Measurements from ENCODE around the gene GPRASP3.
"Not testable (repeated sequence)": the region's sequence is repeated elsewhere in the genome, so short reads cannot be mapped to it uniquely, and the experiment has no call there.

The GPRASP3 gene, protein sequence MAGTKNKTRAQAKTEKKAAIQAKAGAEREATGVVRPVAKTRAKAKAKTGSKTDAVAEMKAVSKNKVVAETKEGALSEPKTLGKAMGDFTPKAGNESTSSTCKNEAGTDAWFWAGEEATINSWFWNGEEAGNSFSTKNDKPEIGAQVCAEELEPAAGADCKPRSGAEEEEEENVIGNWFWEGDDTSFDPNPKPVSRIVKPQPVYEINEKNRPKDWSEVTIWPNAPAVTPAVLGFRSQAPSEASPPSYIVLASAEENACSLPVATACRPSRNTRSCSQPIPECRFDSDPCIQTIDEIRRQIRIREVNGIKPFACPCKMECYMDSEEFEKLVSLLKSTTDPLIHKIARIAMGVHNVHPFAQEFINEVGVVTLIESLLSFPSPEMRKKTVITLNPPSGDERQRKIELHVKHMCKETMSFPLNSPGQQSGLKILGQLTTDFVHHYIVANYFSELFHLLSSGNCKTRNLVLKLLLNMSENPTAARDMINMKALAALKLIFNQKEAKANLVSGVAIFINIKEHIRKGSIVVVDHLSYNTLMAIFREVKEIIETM

DNA sequence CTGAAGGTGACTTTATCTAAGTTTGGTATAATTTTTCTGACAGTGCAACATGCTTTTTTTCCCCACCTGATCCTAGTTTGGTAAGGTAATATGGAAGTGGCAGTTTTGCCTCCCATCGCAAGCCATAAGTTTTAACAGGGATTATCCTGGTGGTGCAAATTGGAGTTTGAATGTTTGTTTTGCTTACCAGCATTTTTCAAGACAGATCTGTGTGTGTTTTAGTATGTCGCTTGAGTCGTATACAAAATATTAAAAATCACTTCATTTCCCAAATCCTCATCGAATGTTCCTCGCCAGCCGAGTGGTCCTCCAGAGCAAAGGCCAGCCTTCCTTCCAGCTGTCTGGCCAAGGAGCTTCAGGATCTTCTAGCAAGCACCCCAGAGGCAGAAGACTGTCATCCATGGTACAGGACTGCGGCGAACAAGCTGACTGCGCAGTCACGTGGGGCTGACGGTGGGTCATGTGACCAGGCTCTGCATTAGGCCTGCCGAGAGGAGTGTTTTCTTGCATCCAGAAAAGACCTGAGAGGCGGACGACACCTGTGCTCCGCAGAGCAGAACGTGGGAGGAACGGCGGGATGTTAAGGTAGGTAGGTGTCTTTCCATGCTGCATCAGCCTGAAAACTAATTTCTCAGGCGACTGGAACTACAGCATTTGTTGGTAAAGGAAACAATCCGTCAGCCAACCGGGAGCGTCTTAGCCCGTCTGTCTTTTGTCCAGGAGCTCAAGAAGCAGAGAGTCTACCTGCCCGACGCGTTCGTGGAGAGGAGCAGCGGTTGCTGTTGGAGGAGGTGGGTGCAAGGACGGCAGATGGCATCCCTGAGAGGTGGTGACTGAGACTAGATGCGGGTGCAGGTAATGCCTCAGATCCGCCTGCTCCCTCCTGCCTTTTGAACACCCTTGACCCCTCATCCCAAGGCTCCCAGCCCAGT is at the start of gene GPRASP3:
Gene GPRASP3, plus strand, starts transcription at position 507 of the 932 bp plus-strand sequence. CDS start 28,253 bp downstream, outside the sequence.
- no peak for DNase-seq

DNA sequence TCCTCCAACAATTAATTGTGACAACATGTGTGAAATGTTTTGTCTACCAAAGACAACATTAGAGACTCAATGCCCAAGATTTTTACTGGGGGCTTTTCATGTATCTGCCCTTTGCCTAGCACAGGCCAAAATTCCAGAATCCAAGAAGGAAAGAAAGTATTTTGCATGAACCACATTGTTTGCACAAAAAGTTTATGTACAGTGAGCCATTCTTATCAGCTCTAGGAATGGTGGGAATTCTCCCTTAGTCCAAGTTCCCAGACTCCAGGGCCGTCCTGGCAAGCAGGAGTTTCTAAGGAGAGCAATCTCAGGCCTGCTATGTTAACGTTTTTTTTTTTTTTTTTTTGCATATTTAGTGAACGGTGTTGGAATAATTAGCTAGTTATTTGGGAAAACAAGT is 47.7 kb upstream of the GPRASP3 start:
- DNase-seq, result no peak

DNA sequence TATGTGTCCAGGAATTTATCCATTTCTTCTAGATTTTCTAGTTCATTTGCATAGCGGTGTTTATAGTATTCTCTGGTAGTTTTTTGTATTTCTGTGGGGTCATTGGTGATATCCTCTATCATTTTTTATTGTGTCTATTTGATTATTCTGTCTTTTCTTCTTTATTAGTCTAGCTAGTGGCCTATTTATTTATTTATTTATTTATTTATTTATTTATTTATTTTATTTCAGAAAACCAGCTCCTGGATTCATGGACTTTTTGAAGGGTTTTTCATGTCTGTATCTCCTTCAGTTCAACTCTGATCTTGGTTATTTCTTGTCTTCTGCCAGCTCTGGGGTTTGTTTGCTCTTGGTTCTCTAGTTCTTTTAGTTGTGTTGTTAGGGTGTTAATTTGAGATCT is 43.1 kb upstream of the GPRASP3 start:
- DNase-seq, result not testable (repeated sequence)

DNA sequence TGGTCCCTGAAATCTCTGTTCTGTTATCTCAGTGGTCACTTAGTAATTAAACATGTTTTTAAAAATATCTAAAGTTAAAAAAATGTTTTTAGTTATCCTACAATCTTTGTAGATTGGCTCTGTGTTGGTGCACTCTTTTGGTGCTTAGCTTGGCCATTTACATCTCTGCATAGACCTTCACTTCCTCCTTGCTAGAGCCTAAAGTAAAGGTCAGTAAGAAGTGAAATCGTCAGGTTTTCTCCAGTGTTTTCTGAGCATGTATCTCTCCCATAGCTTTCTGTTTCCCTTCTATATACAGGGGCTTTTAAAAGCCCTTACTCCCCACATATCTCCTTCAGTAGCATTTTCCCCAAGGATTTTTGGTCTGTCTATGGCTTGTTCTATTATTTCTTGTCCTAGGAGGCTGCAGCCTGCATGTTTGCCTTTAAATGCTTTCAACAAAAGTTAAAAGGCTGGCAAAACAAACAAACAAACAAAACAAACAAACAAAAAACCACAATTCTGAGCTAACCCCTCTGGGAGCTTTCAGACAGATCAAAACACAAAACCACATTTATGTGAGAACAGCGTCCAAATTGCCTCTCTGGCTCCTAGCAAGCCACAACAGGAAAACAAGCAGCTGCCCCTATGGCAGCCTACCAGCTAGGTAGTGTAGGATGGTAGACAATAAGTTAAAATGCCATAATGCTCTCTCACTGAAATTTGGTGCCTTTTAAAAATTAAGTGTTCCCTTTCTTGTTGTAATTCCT is 35.6 kb upstream of the GPRASP3 start:
- DNase-seq, result no peak

DNA sequence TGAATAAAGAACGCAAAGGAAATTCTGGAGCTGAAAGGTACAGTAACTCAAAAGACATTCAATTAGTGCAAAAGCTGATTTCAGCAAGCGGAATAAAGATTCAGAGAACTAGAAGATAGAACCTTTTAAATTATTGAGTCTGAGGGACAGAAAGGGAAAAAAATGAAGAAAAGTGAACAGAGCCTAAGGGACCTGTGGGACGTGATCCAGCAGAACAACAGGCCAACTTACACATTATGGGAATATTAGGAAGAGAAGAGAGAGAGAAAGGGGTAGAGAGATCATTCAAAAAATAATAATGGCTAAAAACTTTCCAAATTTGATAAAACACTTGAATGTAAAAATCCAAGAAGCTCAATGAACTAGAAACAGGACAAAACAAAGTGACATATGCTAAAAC is 25.8 kb upstream of the GPRASP3 start:
- no peak for DNase-seq

DNA sequence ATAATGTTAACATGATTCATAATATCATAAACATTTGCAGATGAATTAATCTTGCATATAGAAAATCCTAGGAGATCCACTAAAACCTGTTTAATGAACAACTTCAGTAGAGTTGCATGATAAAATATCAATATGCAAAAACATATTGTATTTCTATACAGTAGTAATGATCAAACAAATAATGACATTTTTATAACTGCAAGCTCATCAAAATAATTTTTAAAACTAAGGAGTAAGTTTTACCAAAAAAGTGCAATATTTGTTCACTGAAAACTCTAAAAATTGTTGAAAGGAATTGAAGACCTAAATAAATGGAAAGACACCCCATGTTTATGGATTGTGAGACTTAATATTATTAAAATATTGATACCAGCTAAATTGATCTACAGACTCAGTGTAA is 24.2 kb upstream of the GPRASP3 start:
- DNase-seq, result no peak

DNA sequence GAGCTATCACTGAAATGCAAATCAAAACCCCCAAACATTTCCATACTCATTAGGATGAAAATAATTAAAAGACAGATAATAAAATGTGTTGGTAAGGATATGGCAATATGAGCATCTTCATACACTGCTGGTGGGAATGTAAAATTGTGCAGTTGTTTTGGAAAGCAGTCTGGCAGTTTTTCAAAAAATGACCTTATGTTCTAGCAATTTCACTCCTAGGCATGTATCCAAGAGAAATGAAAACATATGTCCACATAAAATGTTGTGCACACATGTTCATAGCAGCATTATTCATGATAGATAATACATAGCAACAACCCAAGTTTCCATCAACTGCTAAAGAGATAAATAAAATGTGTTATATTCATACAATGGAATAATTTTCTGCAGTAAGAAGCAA is 23.0 kb upstream of the GPRASP3 start:
- DNase-seq, result no peak

DNA sequence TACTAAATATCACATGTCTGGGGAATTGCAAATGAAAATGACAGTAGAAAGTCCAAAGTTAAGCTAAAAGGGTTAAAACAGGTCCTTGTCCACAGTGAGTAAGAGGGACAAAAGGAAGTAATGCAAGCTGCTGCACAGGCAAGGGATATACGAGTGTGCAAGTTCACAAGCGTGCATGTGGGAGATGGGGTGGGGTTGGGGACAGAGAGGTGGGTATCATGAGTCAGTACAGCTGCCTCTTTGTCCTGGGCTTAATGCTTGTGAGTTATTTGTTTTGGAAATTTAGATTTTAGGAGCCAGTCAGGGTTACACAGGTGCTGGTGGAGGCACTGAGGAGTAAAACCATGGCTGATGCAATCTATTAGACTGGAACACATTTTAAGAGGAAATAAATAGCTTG is 11.6 kb upstream of the GPRASP3 start:
- DNase-seq, result no peak

DNA sequence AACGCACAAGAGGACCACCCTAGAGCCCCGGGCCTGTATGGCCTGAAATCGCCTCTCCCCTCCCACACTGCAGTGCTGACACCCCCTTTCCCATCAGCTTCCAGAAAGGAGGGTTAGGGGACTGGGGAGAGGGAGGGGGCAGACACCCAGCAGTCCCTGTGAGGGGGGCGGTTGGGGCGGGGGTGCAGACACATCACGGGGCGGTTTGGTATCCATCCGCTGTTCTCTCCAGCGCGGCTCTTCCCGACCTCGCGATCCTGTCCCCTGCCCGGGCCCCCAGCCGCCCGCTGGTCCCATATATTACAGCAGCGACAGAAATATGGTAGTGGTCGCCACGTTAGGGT is 8.7 kb upstream of the GPRASP3 start:
- no peak for DNase-seq

DNA sequence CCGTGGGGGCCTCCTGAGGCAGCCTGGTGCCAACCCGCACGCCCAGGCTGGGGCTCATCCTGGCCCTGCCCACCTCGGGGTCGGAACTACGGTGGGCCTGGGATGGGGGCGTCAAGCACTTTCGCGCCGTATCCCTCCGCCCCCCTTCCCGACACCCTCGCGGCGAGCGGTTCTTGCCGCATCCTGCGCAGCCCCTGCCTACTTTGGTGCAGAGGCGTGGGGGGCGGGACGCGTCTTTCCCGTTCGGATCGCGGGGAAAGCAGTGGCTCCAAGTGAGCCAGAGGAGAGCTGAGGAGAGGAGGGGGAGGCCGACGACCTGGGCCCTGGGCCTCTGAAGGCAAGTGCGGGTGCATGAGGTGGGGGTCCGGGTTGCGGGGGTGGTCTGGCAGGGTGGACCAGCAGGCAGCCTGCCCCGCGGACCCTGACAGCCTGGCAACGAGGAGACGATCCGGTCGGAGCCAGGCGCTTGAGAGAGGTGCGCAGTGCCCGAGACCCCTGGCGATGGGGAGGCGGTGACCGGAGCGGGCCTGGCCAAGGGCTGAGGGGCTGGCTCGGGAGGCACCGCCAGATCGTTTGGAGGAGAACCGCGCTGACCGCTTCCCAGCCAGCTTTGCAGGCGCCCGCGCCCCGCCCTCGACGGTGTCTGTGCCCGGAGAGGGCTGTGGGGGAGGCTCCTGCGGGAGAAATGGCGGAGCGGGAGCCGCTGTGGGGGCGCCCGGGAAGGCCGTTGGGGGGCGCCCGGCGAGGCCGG is 8.2 kb upstream of the GPRASP3 start, which contains the start of gene GPRASP2:
Gene GPRASP2, plus strand, starts transcription at position 233 of the 751 bp plus-strand sequence. CDS start 2,422 bp downstream, outside the sequence.
- no peak for DNase-seq

DNA sequence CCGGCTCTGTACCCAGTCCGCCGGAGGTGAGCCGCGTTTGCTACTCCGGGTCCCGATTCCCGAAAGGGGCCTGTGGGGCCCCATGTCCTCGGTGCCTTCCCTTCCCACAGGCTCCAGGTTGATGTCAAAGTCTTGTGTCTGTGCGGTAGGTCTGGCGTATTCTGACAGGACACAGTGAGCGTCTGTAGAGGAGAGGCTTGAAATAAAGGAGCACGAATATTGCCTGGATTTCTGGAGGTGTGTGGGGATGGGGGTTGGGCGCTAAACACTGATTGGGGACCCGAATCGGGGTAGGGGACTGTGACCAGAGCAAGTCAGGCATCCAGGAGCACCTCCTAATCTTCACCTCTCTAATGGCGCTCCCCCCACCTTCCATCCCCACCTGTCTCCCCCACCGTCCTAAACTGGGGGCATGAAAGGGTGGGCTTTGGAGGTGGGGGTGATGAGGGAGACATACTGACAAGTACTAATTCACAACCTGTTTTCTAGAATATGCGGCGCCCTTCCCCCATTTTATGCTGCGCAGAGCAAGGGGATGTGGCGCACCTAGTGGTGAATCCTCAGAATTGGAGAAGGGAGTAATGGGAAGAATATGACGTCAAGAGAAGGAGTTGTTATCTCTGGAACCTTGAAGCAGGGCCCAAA is 7.4 kb upstream of the GPRASP3 start:
- no peak for DNase-seq

DNA sequence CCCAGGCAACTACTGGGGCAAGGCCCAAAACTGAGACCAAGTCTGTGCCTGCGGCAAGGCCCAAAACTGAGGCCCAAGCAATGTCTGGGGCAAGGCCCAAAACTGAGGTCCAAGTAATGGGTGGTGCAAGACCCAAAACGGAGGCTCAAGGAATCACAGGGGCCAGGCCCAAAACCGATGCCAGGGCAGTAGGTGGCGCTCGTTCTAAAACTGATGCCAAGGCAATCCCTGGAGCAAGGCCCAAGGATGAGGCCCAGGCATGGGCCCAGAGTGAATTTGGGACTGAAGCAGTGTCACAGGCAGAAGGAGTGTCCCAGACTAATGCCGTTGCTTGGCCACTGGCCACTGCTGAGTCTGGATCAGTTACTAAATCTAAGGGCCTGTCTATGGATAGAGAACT is 5.5 kb upstream of the GPRASP3 start:
- no peak for DNase-seq

DNA sequence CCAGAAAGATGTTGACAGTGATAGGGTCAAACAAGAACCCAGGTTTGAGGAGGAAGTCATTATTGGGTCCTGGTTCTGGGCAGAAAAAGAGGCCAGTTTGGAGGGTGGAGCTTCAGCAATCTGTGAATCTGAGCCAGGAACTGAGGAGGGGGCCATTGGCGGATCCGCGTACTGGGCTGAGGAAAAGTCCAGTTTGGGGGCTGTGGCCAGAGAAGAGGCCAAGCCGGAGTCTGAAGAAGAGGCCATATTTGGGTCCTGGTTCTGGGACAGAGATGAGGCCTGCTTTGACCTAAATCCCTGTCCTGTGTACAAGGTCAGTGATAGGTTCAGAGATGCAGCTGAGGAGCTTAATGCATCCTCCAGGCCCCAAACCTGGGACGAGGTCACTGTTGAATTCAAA is 4.6 kb upstream of the GPRASP3 start:
- no peak for DNase-seq

DNA sequence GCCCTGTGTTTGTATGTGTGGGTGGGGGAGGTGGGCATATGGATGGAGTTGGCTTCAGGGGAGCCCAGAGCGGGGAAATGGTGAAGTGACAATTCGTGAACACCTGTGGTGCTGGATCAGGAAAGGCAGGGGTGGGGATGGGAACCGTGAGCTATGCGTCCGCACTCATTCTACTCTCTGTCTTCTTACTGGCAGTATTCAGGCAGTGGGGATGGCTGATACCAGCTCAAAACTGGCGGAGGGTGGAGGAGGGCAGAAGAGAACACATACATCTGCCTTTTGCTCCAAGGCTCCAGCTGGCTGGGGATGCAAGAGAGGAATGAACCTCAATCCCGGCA is 595 bp downstream of the GPRASP3 start:
- not testable (repeated sequence) for DNase-seq

DNA sequence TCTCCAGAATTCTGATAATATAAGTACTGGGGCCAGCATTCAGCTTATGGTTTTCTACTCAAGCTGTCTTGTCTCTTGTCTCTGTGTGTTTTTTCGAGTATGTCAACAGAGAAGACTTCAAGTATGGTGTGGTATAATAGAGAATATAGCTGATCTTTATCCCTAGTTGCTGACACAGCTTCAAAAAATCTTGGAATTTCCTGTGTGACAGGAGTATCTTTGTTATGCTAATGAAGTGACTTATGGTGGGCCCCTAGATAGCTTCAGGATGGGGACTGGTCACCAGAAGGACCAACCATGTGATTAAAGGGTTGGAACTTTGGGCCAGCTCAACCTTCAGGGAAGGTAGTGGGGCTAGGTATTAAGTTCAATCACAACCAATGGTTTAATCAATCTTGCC is 2.9 kb downstream of the GPRASP3 start:
- DNase-seq, result no peak

DNA sequence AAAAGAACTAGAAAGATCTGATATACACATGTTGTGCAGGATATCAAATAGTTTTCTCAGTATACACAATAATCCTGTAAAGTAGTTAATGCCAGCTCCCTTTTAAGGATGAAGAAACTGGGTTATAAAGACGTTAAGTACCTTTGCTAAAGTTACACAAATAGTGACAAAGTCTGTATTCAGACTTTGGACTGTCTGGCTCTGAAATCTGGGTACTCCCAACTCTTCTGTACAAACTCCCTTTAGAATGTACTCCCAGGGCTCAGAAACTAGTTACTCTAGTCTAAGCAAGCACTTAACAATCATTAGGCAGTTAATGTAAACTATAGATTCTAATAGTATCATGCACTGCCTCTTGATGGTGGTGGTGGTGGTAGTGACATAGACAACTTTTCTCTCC is 7.2 kb downstream of the GPRASP3 start:
- DNase-seq, result no peak

DNA sequence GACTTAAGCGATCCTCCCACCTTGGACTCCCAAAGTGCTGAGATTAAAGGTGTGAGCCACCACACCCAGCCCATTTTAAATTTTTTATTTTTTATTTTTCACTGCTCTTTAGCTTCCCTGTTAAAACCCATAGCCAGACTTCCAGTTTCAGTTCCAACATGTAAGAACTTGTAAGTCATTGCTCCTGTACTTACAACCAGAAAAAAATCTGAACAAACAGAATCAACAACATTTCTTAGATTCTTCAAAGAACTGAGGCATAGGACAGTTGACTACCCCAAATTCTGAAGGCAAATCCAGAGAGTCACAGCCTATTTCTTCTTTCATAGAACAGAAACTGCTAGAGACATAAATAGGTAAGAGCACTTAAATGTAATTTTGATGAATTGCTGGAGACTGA is 8.1 kb downstream of the GPRASP3 start:
- no peak for DNase-seq

DNA sequence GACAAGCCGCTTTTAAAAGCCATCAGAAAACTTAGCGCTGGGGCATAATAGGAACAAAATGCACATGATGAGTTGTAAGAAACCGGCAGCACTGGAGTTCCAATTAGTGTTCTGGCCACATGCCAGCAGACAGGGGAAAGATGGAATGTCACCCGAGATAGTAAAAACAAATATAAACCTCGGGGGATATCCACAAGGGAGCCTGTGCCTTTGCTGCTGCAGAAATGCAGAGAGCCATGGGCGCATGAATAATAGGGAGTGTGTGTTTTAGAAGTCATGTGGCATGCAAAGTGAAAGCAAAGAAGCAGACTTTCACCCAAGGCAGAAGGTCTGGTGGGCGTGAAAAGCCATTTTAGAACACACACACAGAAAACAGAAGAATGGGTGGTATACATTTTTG is 19.1 kb downstream of the GPRASP3 start:
- DNase-seq, result no peak

DNA sequence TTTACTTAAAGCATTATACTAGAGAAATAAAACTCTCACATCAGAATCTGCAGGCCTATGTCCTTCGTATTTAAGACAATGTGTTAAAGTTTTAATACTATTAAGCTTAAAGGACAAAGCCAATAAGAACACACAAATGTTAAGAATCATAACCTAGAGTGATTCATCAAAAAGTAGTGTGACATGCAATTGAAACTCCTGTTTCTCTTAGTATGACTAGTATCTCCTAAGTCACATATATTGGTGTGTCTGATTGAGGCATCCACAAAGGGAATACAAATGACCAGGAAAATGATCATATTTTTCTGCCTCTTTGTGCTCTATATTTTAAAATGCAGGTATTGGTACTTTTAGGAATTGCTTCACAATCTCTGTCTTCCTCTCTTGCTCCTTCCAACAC is 23.8 kb downstream of the GPRASP3 start:
- no peak for DNase-seq

DNA sequence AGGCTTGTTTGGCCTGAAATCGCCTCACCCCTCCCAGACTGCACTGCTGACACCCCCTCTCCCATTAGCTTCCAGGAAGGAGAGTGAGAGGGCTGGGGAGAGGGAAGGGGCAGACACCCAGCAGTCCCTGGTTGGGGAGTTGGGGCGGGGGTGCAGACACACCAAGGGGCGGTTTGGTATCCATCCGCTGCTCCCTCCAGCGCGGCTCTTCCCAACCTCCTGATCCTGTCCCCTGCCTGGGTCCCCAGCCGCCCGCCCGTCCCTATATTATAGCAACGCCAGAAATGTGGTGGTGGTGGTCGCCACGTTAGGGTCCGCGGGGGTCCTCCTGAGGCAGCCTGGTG is 24.9 kb downstream of the GPRASP3 start:
- no peak for DNase-seq

DNA sequence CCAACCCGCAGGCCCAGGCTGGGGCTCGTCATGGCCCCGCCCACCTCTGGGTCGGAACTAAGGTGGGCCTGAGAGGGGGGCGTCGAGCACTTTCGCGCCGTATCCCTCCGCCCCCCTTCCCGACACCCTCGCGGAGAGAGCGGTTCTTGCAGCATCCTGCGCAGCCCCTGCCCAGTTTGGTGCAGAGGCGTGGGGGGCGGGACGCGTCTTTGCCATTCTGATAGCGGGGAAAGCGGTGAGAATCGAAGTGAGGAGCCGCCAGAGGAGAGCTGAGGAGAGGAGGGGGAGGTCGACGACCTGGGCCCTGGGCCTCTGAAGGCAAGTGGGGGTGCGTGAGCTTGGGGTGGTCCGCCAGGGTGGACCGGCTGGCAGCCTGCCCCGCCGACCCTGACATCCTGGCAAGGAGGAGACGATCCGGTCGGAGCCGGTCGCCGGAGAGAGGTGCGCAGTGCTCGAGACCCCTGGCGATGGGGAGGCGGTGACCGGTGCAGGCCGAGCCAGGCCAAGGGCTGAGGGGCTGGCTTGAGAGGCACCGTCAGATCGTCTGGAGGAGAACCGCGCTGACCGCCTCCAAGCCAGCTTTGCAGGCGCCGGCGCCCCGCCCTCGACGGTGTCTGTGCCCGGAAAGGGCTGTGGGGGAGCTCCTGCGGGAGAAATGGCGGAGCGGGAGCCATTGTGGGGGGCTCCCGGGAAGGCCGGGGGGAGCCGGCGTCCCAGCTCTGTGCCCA is 25.5 kb downstream of the GPRASP3 start:
- no peak for DNase-seq

Data from NCI-H1048 (cell line).